Activated T-cell treated with anti-CD3 and anti-CD28 coated beads, Interleukin-2, amount 50 U/mL, for 48 hours (primary cell): ENCODE data around the gene ANKRD65.

ENCODE experiments used
- DNase-seq, 2 experiments: peaks; one replicate each; pipeline ENCODE4 v3.0.0-alpha.2; 2020

The ANKRD65 gene

DNA sequence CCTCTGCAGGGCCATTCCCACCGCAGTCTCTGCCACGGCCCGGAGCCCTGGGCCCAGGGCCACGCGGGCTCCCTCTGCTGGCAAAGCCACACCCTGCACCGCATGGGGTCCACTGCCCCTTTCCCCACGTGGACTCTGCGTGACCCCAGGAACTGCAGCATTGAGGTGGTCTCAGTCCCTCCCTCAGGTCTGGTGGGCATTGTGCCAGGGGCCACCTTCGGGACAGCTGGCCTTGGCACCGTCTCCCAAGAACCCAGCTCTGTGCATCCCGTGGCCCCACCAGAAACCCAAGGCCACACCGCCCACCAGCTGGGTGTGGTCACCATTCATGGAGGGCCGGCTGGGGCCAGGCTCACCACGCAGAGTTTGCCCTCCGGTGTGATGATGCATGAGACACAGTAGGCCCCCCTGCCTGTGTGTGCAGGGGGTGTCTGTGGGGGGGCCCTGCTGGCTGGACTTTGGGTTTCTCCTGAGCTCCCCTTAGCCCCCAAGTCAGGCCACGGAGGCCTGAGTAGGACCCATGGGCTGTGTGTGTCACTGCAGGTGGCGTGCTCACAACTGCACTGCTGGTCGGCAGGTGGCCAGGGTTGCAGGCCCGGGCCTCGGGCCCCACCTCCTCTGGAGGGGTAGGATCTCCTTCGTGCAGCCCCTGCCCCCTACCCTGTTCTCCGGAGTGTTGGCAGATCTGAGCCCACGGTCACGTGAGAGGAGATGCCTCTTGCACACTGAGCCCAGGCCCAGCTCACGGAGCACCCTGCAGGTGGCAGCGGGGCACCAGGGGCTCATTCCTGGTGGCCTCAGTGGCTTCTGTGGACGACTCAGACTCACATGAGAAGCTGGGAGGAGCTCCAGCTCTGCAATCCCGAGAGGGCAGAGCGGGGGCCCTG, 20.2 kb upstream of the ANKRD65 start:
- peak; percentile 78 to 82 for DNase-seq

DNA sequence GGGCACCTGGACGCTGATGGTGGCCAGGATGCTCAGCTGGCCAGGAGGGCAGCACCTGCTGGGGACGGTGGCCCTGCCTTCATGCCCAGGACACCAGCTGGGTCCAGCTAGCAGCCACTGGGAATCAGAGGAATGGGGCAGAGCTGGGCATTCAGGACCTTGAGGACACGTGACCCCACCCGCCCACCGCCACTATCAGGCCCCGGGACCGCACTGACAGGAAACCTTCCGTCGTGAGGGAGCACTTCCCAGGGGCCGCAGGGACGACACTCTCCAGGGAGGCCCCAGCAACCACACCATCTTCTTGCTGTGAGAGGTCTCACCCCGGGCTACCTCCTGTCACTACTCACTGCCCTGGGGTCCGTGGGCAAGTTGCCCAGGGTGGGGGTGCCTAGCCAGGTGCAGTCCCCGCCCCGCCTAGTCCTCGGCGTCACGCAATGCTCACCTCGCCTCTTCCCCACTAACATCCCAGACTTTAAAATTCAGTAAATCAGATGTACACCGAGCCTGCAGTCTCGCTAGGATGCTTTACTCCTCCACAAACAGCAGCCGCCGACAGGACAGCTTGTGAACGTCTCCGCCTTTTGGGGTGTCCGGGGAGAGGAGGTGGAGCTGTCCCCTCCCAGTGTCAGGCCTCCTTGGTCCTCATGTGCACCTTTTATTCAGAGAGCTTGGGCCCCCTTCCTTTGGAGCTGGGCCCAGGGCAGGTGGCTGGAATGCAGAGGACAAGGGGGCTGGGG, 19.4 kb upstream of the ANKRD65 start:
- no peak for DNase-seq

DNA sequence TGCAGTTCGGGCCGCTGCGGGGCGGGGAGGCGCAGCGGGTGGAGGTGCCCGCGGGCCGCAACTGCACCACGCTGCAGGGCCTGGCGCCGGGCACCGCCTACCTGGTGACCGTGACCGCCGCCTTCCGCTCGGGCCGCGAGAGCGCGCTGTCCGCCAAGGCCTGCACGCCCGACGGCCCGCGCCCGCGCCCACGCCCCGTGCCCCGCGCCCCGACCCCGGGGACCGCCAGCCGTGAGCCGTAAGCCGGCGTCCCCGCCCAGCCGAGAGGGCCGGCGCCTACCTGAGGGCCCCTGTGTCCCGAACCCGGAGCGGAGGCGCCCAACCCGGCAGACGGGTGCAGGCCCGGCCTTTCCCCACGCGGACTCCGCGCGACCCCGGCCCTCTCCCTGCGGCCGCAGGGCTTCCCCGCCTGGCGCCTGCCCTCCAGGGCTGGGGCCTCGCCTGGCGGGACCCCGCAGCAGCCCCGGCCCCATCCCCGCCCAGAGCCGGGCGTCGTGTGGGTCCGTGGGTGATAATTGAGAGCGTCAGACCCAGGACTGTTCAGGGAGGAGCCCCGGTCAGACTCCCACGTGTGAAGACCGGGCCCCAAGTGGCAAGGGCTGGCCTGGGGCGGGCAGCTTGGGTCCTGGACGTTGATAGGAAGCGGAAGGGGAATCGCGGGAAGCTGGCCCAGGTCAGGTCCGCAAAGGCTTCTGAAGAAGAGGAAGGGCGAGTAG, 18.6 kb upstream of the ANKRD65 start:
- no peak for DNase-seq

DNA sequence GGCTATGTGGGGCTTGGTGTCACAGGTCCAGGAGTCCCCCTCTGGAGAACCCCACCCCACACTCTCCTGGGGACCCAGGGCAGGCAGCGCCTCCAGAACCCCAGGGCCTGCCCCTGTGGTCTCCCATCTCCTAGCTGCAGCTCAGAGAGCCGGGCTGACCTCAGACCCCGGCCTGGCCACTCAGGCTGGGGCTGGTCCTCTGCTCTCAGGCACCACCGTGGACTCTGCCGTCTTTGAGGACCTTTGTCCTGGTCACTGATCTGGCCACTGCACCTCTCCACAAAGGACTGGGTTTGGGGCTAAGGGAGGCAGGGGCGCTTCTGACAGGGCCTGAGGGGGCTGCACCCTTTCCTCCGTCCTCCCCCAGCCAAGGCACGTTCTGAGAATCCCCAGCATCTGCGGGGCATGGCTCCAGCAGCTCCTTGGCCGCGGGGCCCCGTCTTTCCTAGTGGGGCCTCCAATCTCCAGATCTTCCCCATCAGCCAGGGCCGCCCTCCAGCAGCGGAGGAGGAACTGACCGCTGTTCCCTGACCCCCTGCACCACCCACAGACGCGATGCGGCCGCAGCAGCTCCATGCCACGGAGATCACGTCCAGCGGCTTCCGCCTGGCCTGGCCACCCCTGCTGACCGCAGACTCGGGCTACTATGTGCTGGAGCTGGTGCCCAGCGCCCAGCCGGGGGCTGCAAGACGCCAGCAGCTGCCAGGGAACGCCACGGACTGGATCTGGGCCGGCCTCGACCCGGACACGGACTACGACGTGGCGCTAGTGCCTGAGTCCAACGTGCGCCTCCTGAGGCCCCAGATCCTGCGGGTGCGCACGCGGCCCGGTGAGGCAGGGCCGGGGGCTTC, 17.7 kb upstream of the ANKRD65 start:
- DNase-seq: no peak

DNA sequence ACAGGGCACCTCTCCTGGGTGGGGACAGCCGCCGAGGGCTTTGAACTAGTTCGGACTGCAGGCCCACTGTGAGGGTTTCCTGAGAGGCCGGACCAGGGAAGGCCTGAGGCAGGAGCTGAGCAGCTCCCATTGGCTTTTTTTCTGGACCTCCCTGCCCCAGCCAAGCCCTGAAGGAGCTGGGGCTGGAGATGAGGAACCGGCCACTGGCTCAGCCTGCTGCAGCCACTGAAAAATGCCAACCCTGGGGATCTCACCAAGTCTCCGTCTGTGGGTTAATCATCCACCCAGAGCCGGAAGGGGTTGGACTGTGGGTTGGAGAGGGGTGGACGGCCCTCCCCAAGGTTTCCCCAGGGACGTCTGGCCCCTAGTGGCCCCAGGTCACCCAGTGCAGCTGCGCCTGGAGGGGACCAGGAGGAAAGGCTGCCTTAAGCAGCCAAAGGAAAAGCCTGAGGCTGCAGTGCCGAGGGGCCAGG, 16.9 kb upstream of the ANKRD65 start:
- no peak for DNase-seq

DNA sequence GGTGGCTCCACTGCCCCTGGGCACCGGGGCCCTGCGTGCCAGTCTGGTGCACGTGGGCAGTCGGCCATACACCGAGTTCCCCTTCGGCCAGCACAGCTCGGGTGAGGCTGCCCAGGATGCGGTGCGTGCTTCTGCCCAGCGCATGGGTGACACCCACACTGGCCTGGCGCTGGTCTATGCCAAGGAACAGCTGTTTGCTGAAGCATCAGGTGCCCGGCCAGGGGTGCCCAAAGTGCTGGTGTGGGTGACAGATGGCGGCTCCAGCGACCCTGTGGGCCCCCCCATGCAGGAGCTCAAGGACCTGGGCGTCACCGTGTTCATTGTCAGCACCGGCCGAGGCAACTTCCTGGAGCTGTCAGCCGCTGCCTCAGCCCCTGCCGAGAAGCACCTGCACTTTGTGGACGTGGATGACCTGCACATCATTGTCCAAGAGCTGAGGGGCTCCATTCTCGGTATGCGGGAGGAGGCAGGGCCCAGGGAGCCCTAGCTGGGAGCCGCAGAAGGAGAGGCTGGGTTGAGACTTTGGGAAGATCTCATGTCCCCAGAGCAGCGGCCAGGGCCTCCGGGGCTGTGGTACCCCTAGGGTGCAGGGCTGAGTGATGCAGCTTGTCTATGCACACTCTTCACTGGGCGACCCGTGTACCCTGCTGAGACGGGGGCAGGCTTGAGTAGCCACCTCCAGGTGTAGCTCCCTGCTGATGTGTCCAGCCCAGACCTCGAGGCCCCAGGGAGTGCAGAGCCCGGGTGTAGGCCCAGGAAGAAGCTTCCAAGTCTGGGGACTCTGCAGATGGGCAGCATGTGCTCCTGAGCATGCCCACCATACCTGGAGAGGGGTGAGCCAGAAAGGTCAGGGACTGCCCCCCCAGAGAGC, 16.2 kb upstream of the ANKRD65 start:
- no peak for DNase-seq

DNA sequence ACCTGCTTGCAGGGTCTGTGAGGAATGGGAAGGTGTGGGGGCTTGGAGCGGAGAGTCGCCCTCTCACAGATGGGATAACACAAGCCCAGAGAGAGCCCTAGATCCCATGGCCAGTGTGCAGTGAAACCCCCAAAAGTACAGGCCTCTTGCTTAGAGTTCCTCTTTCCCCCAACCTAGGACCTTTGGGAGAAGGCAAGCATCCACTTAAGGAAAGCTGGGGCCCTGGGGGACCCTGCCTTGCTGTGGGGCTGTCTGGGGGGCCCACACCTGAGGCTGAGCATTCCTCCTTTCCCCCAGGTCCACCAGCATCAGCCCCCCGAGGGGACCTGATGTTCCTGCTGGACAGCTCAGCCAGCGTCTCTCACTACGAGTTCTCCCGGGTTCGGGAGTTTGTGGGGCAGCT, 15.6 kb upstream of the ANKRD65 start:
- DNase-seq: no peak

DNA sequence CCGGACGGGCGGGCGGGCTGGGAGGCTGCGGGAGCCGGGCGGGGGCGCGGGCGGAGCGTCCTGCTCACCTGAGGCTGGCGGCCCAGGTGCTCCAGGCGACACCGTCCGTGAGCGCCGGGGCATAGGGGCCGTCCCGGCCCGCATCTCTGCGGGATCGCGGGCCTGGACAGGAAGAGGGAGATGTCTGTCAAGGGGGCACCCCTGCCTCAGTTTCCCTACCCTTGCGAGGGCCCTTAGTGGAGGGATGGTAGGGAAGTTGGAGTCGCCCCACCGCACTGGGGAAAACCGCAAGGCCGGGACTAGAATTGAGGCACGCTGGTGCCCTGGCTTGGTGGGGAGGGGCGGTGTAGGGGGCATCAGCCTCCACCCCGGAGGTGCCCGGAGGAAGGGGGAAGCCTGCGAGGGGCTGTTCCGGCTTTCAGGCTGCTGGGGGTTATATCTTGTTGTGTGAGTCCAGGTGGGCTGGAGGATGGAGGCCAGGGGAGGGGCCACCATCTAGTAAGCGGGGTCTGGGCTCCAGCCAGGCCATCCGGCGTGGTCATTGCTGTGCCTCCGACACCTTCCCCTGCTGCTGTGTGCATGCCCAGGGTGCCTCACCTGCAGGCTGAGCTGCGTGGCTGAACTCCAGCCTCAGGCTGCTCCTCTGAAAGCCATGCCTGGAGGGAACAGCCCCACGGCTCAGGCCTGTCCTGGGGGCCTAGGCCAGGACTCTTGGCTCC, 15.0 kb upstream of the ANKRD65 start:
- peak in 1 of 2 experiments; percentile 26 for DNase-seq

DNA sequence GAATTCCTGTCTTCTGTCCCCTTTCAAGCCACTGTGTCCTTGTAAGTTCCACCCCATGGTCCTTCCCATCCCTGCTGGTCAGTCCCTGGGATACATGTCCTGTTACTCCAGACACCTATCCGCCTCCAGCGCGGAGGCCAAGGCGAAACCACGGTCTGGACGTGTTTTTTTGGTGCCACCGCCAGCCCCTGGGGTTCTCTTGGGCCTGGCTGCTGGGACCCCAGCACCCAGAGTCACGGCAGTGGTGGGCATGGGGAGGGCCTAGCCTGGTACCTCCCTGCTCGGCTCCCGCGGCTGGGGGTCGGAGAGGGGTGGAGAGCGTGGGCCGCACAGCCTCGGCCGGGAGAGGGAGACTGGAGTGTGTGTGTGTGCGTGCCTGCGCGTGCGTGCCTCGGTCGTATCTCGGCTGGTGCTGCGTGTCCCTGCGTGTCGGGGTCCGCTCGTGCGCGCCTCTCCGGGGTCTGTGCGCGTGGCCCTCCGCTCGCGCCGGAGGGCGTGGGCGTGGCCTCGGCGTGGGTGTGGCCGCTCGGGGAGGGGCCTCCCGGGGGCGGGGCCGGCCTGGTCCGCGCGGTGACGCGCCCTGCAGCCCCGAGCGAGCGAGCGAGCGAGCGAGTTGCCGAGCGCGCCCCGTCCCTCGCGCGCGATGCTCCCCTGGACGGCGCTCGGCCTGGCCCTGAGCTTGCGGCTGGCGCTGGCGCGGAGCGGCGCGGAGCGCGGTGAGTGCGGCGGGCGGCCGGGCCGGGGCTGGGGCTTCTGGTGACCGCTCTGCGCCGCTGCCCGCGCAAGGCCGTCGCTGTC, 14.2 kb upstream of the ANKRD65 start, which contains the start of gene VWA1:
Gene VWA1 (plus strand): TSS at position 585 of the 798 bp plus-strand sequence. CDS start 59 bp downstream, at position 644.
- DNase-seq: peak; percentile 79 to 85

DNA sequence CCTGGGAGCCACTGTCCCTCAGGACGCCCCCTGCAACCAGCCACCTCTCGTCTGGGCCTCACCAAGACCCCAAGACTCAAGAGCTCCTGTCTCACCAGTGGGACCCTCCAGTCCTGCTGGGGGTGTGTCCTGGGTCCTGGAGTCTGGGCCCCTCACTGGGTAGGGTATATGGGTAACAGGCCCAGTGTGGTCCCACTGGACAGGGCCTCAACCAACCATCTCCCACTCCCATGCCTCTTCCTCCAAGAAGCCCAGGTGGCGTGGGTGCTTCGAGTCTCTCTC, 13.7 kb upstream of the ANKRD65 start:
- DNase-seq: no peak

DNA sequence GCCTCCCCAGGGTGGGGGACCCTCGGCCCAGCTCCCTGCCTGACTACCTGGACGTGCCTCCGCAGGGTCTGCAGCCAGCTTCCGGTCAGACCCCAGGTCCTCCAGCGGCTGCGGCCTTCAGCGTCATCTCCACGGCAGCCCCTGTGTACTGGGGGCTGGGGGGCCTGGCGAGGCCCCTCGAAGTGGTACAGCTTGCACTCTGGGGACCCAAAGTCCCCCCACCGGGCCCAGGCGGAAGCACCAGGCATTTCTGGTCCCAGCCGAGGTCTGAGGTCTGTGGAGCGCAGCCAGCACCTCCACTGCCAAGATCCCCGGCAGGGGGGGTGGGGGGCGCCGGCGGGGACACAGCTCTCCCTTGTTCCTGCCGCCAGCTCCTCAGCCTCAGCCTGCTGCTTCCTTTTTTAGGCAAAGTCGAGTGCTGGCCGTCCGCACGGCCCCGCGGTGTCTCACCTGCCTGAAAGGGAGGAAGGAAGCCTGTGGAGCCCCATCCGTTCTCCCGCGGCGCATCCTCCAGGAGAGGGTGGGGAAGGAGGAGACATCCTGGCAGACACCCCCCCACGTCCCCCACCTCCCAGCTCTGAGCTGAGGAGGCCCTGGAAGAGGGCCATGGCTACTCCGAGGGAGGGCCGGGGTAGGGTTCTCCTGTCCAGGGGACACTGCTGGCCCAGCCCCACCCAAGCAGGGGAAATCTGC, 13.2 kb upstream of the ANKRD65 start:
- DNase-seq: peak; percentile 50 to 54

DNA sequence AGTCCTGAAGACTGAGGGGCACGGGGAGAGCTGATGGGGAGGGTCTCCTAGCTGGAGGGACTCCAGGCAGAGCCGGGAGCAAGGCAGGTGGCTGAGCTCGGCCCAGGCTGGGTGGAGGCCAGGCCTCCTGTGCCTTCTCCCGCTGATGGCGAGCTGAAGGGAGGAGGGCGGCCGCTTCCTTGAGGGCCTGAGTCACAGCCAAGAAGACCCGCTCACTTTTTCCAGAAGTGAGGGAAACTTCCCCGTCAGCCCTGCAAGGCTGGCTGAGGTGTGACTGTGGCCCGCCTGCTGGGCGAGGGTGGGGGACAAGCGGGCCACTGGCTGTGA, 12.7 kb upstream of the ANKRD65 start:
- DNase-seq: peak; percentile 72 to 78

DNA sequence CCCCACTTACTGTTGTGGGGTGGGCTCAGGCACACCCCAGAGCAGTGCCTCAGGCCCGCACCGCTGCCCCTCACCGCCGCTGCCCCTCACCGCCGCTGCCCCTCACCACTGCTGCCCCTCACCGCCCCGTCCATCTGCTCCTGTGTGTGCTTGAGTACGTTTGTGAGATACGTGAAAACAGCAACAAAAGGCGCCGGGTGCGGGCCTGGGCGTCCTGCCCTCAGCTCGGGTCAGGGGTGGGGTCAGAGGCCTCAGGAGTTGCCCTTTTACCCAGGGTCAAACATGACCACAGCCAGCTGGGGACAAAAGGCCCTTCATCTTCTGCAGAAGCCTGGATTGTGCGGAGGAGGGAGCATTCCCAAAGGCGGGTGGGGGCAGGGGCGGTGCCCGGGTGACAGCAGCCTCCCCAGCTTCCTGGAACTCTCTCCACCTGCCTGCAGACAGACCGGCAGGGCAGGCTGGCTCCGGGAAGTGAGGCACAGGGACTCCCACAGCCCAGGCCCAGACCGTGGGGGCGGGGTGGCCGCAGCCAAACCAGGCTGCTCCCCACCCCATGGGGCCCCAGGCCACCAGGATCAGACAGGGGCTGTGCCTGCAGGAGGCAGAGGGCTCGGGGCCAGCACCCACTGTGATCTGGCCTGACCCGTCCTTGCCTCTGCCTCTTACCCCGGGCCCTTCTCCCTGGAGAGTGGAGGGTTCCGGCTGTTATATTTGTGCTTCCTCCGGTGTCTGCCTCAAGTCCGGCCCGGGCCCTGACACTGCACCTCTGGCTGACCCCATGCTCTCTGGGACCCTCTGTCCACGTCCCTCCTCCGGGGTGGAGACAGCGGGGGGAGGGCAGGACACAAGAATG, 12.1 kb upstream of the ANKRD65 start:
- peak in 1 of 2 experiments; percentile 52 for DNase-seq

DNA sequence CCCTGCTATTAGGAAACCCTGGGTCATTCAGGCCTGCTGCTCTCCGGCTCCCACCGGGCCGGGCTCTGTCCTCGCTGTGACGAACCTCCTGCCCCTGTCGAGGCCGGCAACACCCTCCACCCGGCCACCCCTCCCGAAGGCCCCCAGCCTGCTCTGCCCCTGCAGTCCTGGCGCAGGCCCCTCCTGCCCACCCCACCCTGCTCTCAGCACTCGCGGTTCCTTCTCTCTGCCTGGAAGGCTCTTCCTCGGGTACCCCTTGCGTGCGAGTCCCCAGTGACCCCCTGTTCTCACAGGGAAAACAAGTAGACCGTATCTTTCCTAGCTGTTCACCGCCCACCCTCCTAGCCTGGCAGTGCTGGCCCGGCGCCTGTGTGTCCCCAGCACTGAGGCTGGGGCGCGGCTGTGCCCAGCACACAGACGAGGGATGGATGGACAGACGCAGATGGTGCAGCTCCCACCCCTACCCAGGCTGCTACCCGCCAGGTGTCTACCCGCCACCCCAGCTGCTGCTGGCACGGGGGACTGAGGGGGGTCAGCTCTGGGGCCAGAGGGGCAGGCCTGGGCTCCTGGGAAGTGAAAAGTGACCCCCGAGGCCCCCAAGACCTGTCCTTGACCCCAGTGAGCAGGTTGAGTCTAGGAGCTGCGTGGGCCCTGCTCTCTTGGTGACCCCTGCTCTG, 11.3 kb upstream of the ANKRD65 start:
- no peak for DNase-seq

DNA sequence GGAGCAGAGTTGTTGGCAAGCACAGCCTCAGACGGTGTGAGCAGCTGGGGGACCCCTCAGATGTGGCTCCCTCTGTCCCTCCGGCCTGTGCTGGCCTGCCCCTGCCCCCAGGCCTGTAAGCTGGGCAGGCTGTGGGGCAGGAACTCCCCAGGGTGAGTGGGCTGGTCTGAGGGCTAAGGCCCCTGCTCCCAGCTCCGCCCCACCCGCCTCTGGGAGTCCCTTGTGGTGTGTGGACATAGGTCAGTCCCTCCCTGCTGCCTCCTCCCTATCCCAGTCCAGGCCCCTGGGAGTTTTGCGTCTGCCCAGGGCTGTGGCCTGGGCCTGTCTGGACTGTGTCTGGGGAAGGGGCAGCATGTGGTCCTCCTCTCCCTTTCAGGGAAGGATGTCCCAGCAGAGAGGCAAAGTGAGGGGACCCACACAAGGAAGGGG, 10.8 kb upstream of the ANKRD65 start:
- peak in 1 of 2 experiments; percentile 20 for DNase-seq

DNA sequence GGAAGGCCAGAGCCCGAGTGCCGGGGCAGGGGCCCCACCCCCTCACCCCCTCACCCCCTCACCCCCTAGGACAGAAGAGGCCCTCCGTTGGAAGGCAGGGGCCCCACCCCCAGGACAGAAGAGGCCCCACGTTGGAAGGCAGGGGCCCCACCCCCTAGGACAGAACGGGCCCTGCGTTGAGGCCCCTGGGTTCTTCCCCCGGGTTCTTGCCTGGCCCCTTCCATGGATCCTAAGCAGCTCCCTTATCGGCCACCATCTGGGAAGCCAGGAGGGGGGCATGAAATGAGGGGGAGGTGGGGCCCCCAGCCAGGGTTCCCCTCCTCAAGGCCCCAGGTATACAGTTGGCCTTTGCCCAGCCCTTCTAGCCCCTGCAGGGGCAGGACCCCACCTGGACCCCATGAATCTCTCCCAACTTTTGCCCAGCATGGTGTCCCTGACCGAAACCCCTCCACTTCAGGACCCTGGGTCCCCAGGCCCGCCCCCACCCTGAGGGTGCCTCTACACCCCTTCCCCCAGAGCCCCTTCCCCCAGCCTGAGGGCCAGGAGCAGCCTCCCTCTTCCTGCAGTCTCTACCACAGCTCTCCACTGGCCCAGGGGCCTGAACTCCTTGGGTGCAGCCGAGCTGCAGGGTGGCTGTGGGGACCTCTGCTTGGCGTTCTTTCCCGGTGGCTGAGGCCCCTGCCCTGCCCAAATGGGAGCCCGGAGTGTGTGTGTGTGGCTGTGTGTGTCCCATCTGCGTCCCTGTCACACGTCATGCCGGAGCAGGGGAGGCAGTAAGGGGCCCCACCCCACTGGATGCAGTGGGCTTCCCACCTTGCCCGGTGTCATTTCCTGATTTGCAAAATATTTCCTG, 10.1 kb upstream of the ANKRD65 start:
- DNase-seq: no peak
